RPMI7951 (cell line): ENCODE results near the gene MBD5. TPM values are rescaled to one million over a fixed set of nuclear protein-coding genes. Genes with fewer than 3 reads are reported as not detected.

Source experiments
- DNase-seq: peaks from one replicate; pipeline ENCODE4 v3.0.0-alpha.2; 2012; ENCODE audit warnings: low read depth
- total RNA-seq: library from RNA; depleted of rRNA; stranded (reverse); fragments of >200 nt; shearing (Covaris generic); gene quantifications from 2 replicates; pipeline ENCODE4 v1.2.3, GENCODE V29; 2014

MBD5 gene
- total RNA-seq, 1 experiment from 2014 or later: 11.9 TPM

- no peak for DNase-seq
These were observed 2.0 kb downstream of the MBD5 start for GRCh38 chr2:148022882-148023281.

GRCh38 chr2:148023861-148024260 is 3.0 kb downstream of the MBD5 start:
- no peak for DNase-seq

- no peak for DNase-seq
These were observed 5.7 kb downstream of the MBD5 start for GRCh38 chr2:148026573-148026972.

GRCh38 chr2:148027822-148028221 is 6.9 kb downstream of the MBD5 start:
- DNase-seq: no peak

GRCh38 chr2:148028781-148029180 is 7.9 kb downstream of the MBD5 start:
- no peak for DNase-seq

GRCh38 chr2:148031152-148031551 is 10.3 kb downstream of the MBD5 start:
- no peak for DNase-seq

- DNase-seq: no peak
These were observed 11.3 kb downstream of the MBD5 start for GRCh38 chr2:148032215-148032614.

GRCh38 chr2:148039783-148040182 is 18.9 kb downstream of the MBD5 start:
- no peak for DNase-seq

GRCh38 chr2:148042219-148042618 is 21.3 kb downstream of the MBD5 start:
- no peak for DNase-seq

GRCh38 chr2:148044322-148044721 is 23.4 kb downstream of the MBD5 start:
- no peak for DNase-seq

- DNase-seq: no peak
These were observed 25.9 kb downstream of the MBD5 start for GRCh38 chr2:148046802-148047201.

GRCh38 chr2:148048475-148049221 is 27.8 kb downstream of the MBD5 start:
- peak; percentile 19 for DNase-seq

GRCh38 chr2:148049284-148049683 is 28.4 kb downstream of the MBD5 start:
- DNase-seq: no peak

GRCh38 chr2:148052687-148053086 is 31.8 kb downstream of the MBD5 start:
- no peak for DNase-seq

GRCh38 chr2:148058641-148059040 is 37.8 kb downstream of the MBD5 start:
- no peak for DNase-seq

- no peak for DNase-seq
These were observed 42.7 kb downstream of the MBD5 start for GRCh38 chr2:148063633-148064032.

GRCh38 chr2:148065936-148066335 is 45.0 kb downstream of the MBD5 start:
- no peak for DNase-seq

- DNase-seq: no peak
These were observed 46.9 kb downstream of the MBD5 start for GRCh38 chr2:148067801-148068200.

GRCh38 chr2:148071351-148071750 is 50.5 kb downstream of the MBD5 start:
- DNase-seq: no peak

GRCh38 chr2:148096012-148096411 is 75.1 kb downstream of the MBD5 start:
- DNase-seq: no peak

GRCh38 chr2:148102641-148103040 is 81.8 kb downstream of the MBD5 start:
- no peak for DNase-seq

GRCh38 chr2:148103946-148104345 is 83.1 kb downstream of the MBD5 start:
- no peak for DNase-seq

- no peak for DNase-seq
These were observed 85.4 kb downstream of the MBD5 start for GRCh38 chr2:148106331-148106730.

GRCh38 chr2:148108385-148108784 is 87.5 kb downstream of the MBD5 start:
- no peak for DNase-seq
